Testis (tissue), 3 donors: ENCODE results near the gene ENTPD2. TPM values are rescaled to one million over a fixed set of nuclear protein-coding genes. Genes with fewer than 3 reads are reported as not detected.

ENCODE experiments used
- DNase-seq: peaks from one replicate; pipeline ENCODE4 v3.0.0-alpha.2; 2019
- H3K27ac ChIP-seq, 2 donors: fragments of 200-600 bp; sonication (generic); one replicate each; pipeline ENCODE4 v1.5.1; 2019
- H3K27me3 ChIP-seq: fragments of 200-600 bp; sonication (generic); one replicate; pipeline ENCODE4 v1.5.1; 2019
- H3K36me3 ChIP-seq: fragments of 200-600 bp; sonication (generic); one replicate; pipeline ENCODE4 v1.5.1; 2017; ENCODE audit warnings: low read depth; ENCODE audit errors: missing control alignments
- H3K4me1 ChIP-seq: fragments of 200-600 bp; sonication (generic); one replicate; pipeline ENCODE4 v1.5.1; 2019
- H3K4me3 ChIP-seq, 2 donors: fragments of 200-600 bp; sonication (generic); one replicate each; pipeline ENCODE4 v1.5.1; 2017 to 2019
- H3K9me3 ChIP-seq: fragments of 200-600 bp; sonication (generic); one replicate; pipeline ENCODE4 v1.5.1; 2017
- CTCF ChIP-seq, 3 experiments: fragments of 450-650 bp in 2 of 3; fragments of 200-600 bp in 1 of 3; sonication (generic) in 1 of 3; IDR thresholded peaks; one replicate each; pipeline ENCODE4 v1.5.1; 2016 to 2019; ENCODE audit warnings: antibody characterized with exemption in 3 of 3, mild to moderate bottlenecking in 2 of 3, moderate library complexity in 1 of 3
- POLR2A ChIP-seq: fragments of 450-650 bp; IDR thresholded peaks from one replicate; pipeline ENCODE4 v1.6.1; 2017; ENCODE audit warnings: antibody characterized with exemption, mild to moderate bottlenecking, moderate library complexity
- WGBS, 2 donors: methylation state at CpG; one replicate each; pipeline ENCODE4 v1.1.5; 2018; 5-methylcytosine and 5-hydroxymethylcytosine counted together
- intact Hi-C: fragments of 100-400 bp; cut with DNase I; formaldehyde crosslinking; loops from one replicate; pipeline ENCODE4 v1.15.1; 2023; ENCODE audit warnings: low total_unique reads
- polyA plus RNA-seq: library from polyadenylated mRNA; stranded (reverse); fragments of 350-450 nt; fragmentation: Illumina TruSeq; extraction: RNeasy Lipid Tissue Mini Kit (QIAGEN cat#74804); gene quantifications from one replicate; pipeline ENCODE4 v1.2.3, GENCODE V29; 2014; ENCODE audit warnings: low read depth, low replicate concordance; ENCODE audit not compliant: insufficient read depth
- total RNA-seq, 2 donors: library from RNA; depleted of rRNA; stranded (reverse); fragments of >200 nt; gene quantifications; one replicate each; pipeline ENCODE4 v1.2.3, GENCODE V29; 2016

Gene ENTPD2
- total and polyA plus RNA-seq, 3 donors from 2014 or later = 5.7 to 9.6 (median 8.5) TPM

- DNase-seq = no peak
- no peaks in the 10 kb centered on the region for H3K27me3 ChIP-seq
- no peaks in the 10 kb centered on the region for H3K4me1 ChIP-seq
- H3K36me3 ChIP-seq = no peaks in the 10 kb centered on the region
- no peaks in the 10 kb centered on the region for H3K9me3 ChIP-seq
- no peak overlapping the region for H3K27ac ChIP-seq
- H3K4me3 ChIP-seq = no peak overlapping the region
- TF ChIP-seq POLR2A = no peak
- TF ChIP-seq CTCF (IDR thresholded peaks at IDR 0.05) = no peak
- 95% methylated on average over 20 to 36 of the region's 36 CpGs for WGBS, 2 donors
- intact Hi-C loops = no loop called here
Measured at GRCh38 chr9:137018761-137019559, 34.9 kb downstream of the ENTPD2 start.

DNA sequence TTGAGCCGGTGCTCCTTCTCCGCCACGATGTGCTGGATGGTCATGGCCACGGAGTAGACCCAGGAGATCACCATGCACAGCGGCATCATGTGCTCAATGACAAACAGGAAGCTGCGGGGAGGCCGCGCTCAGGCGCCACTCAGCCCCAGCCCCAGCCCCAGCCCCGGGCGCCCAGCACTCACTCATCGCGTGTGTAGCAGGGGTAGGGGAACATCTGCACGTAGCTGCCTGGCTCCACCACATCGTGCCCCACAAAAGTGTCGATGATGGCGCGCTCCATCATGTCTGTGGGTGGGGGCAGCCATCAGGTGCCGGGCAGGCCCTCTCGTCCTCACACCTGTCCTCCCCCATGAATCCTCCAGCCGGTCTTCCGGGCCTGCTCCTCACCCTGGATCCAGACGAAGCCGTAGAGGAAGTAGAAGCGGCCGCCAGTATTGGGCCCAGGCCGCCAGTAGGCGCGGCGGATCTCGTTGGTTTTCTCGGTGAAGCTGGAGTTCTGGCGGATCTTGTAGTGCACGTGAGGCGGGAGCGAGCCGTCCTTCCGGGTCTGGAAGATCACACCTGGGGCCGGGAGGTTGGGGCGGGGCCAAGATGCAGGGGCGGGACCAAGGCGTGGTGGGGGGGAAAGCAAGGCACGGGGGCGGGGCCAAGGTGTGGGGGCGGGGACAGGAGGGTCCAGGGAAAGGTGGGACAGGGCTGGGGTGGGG, 35.9 kb downstream of the ENTPD2 start:
- no peak overlapping the region for H3K4me3 ChIP-seq
- DNase-seq = no peak
- intact Hi-C loops = no loop called here
- H3K27ac ChIP-seq = no peak overlapping the region
- no peaks in the 10 kb centered on the region for H3K9me3 ChIP-seq
- no peak for TF ChIP-seq POLR2A
- no peak for TF ChIP-seq CTCF (IDR thresholded peaks at IDR 0.05)
- H3K27me3 ChIP-seq = no peaks in the 10 kb centered on the region
- no peaks in the 10 kb centered on the region for H3K4me1 ChIP-seq
- 69 to 75% methylated on average over 28 to 40 of the region's 45 CpGs for WGBS, 2 donors
- no peaks in the 10 kb centered on the region for H3K36me3 ChIP-seq

DNA sequence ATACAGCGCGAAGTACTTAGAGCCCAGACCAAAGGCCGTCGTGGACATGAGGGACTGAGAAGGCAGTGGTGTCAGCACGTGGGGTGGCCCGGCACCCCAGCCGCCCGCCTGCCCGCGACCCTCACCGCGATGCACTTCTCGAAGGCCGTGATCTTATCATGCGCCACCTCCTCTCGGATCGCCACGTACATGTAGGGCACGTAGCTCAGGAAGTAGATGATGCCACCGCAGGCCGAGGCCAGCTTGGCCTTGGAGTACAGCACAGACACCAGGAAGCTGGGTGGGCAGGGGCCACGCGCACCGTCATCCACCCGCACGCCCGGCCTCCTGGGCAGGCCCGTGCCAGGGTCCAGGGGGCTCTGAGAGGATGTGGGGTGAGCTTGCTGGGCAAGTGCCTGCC, 36.8 kb downstream of the ENTPD2 start:
- no peaks in the 10 kb centered on the region for H3K4me1 ChIP-seq
- intact Hi-C loops = no loop called here
- H3K9me3 ChIP-seq = no peaks in the 10 kb centered on the region
- WGBS, 2 donors = 93 to 94% methylated on average over 23 to 28 of the region's 28 CpGs
- no peaks in the 10 kb centered on the region for H3K36me3 ChIP-seq
- H3K27ac ChIP-seq = no peak overlapping the region
- no peak overlapping the region for H3K4me3 ChIP-seq
- H3K27me3 ChIP-seq = no peaks in the 10 kb centered on the region
- DNase-seq = no peak
- TF ChIP-seq CTCF (IDR thresholded peaks at IDR 0.05) (no peak), POLR2A (no peak)

DNA sequence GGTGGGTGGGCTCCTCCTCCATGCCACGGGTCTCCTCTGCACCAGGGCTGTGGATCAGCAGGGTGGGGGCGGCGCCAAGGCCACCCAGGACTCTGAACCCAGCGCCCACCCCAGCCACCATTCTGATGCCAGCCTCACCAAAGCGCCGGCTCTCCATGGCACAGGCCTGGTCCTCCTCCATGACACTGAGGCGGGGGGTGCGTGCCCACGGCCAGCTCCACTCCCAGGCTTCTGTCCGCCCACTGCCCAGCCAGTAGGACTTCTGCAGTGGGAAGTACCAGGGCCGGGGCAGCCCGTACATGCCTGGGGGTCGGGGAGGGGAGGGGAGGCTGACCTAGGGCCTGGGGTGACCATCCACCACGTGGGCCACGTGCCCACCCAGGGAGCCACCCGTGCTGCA, 37.4 kb downstream of the ENTPD2 start:
- Histone ChIP-seq H3K4me1 (no peaks in the 10 kb centered on the region), H3K27ac (no peak overlapping the region), H3K36me3 (no peaks in the 10 kb centered on the region), H3K27me3 (no peaks in the 10 kb centered on the region), H3K9me3 (no peaks in the 10 kb centered on the region), H3K4me3 (no peak overlapping the region)
- 93 to 100% methylated on average over 2 to 15 of the region's 16 CpGs for whole genome bisulfite sequencing, 2 donors
- no peak for DNase-seq
- TF ChIP-seq POLR2A (no peak), CTCF (IDR thresholded peaks at IDR 0.05) (no peak)
- intact Hi-C loops = no loop called here
